Liver (tissue), 3 donors: ENCODE results near the gene POU2F2.

Experiments used
- CTCF ChIP-seq: fragments of 150-350 bp; IDR thresholded peaks from 2 replicates; pipeline ENCODE4 v1.5.1; 2017; ENCODE audit warnings: improper control_type of control experiment, low read depth, low read length; ENCODE audit not compliant: missing input control
- EGR1 ChIP-seq, 2 donors: IDR thresholded peaks; 2 replicates each; pipeline ENCODE4 v1.6.1; 2016 to 2018; ENCODE audit warnings: antibody characterized with exemption in 2 of 2, low read depth in 2 of 2
- FOXA1 ChIP-seq: IDR thresholded peaks from 2 replicates; pipeline ENCODE4 v1.6.1; 2016; ENCODE audit warnings: antibody characterized with exemption
- HNF4A ChIP-seq, 2 donors: conservative IDR thresholded peaks; 2 replicates each; pipeline ENCODE4 v1.6.1; 2016; ENCODE audit warnings: antibody characterized with exemption in 2 of 2, mild to moderate bottlenecking in 2 of 2
- JUND ChIP-seq, 2 donors: IDR thresholded peaks; 2 replicates each; pipeline ENCODE4 v1.6.1; 2016; ENCODE audit warnings: antibody characterized with exemption in 2 of 2
- NR2F2 ChIP-seq: IDR thresholded peaks from 2 replicates; pipeline ENCODE4 v1.6.1; 2016; ENCODE audit warnings: antibody characterized with exemption
- RAD21 ChIP-seq, 2 donors: IDR thresholded peaks; 2 replicates each; pipeline ENCODE4 v1.6.1; 2016; ENCODE audit warnings: antibody characterized with exemption in 2 of 2, mild to moderate bottlenecking in 2 of 2
- REST ChIP-seq: IDR thresholded peaks from 2 replicates; pipeline ENCODE4 v1.6.1; 2016; ENCODE audit warnings: antibody characterized with exemption, mild to moderate bottlenecking
- RXRA ChIP-seq, 2 donors: IDR thresholded peaks; 2 replicates each; pipeline ENCODE4 v1.6.1; 2017 to 2018; ENCODE audit warnings: antibody characterized with exemption in 2 of 2, mild to moderate bottlenecking in 1 of 2
- SP1 ChIP-seq: IDR thresholded peaks from 2 replicates; pipeline ENCODE4 v1.6.1; 2018; ENCODE audit warnings: antibody characterized with exemption, mild to moderate bottlenecking
- TAF1 ChIP-seq: conservative IDR thresholded peaks from 2 replicates; pipeline ENCODE4 v1.6.1; 2016; ENCODE audit warnings: antibody characterized with exemption, mild to moderate bottlenecking
- YY1 ChIP-seq: IDR thresholded peaks from 2 replicates; pipeline ENCODE4 v1.6.1; 2016; ENCODE audit warnings: antibody characterized with exemption, mild to moderate bottlenecking
- TF ChIP-seq, protein P1 (sequence below): IDR thresholded peaks from 2 replicates; pipeline ENCODE4 v1.6.1; 2016; ENCODE audit warnings: antibody characterized with exemption
- TF ChIP-seq, protein P2 (sequence below): IDR thresholded peaks from 2 replicates; pipeline ENCODE4 v1.6.1; 2016; ENCODE audit warnings: antibody characterized with exemption
- donor health status: healthy.
- donor health status: healthy.

- TF ChIP-seq CTCF (no peak), RAD21 (IDR thresholded peaks at IDR 0.05) (no peak), SP1 (no peak), EGR1 (IDR thresholded peaks at IDR 0.05; ENCODE audit: low read depth in 2 of 2) (no peak), TAF1 (no peak), JUND (IDR thresholded peaks at IDR 0.05) (no peak), REST (no peak), FOXA1 (no peak), NR2F2 (no peak), HNF4A (conservative IDR thresholded peaks at IDR 0.05) (no peak), RXRA (IDR thresholded peaks at IDR 0.05) (no peak), YY1 (no peak)
- TF ChIP-seq, protein P1, sequence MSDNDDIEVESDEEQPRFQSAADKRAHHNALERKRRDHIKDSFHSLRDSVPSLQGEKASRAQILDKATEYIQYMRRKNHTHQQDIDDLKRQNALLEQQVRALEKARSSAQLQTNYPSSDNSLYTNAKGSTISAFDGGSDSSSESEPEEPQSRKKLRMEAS = no peak
- TF ChIP-seq, protein P2, sequence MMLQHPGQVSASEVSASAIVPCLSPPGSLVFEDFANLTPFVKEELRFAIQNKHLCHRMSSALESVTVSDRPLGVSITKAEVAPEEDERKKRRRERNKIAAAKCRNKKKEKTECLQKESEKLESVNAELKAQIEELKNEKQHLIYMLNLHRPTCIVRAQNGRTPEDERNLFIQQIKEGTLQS = no peak
These were observed 24.3 kb upstream of the POU2F2 start for GRCh38 chr19:42156571-42156970.
